Nephron (organoid): ENCODE data around the gene CALCB.
A peak's percentile ranks its signal among the peaks of the same experiment; 100 is the strongest.
"Not testable (repeated sequence)": the region's sequence is repeated elsewhere in the genome, so short reads cannot be mapped to it uniquely, and the experiment has no call there.

Experiments
- H3K27ac Mint-ChIP-seq, 3 experiments: 2 replicates each; pipeline ENCODE4 v1.8.0; 2020; ENCODE audit warnings: mixed read lengths in 3 of 3, mild to moderate bottlenecking in 2 of 3, moderate library complexity in 1 of 3
- H3K27me3 Mint-ChIP-seq: 2 replicates; pipeline ENCODE4 v1.8.0; 2021; ENCODE audit warnings: low read depth, mild to moderate bottlenecking, moderate library complexity, mixed read lengths
- H3K36me3 Mint-ChIP-seq: 2 replicates; pipeline ENCODE4 v1.8.0; 2020; ENCODE audit warnings: low read depth, mixed read lengths
- H3K4me1 Mint-ChIP-seq: 2 replicates; pipeline ENCODE4 v1.8.0; 2020; ENCODE audit warnings: mixed read lengths
- H3K4me3 Mint-ChIP-seq, 3 experiments: 2 replicates each; pipeline ENCODE4 v1.8.0; 2020; ENCODE audit warnings: mild to moderate bottlenecking in 3 of 3, mixed read lengths in 3 of 3, moderate library complexity in 2 of 3
- H3K9me3 Mint-ChIP-seq: 2 replicates; pipeline ENCODE4 v1.8.0; 2020; ENCODE audit warnings: mixed read lengths
- CTCF ChIP-seq, 3 experiments: fragments of 200-600 bp; sonication (generic); IDR thresholded peaks; one replicate each; pipeline ENCODE4 v1.5.0; 2021; ENCODE audit warnings: antibody characterized with exemption in 3 of 3; ENCODE audit not compliant: unreplicated experiment in 3 of 3

Gene CALCB

DNA sequence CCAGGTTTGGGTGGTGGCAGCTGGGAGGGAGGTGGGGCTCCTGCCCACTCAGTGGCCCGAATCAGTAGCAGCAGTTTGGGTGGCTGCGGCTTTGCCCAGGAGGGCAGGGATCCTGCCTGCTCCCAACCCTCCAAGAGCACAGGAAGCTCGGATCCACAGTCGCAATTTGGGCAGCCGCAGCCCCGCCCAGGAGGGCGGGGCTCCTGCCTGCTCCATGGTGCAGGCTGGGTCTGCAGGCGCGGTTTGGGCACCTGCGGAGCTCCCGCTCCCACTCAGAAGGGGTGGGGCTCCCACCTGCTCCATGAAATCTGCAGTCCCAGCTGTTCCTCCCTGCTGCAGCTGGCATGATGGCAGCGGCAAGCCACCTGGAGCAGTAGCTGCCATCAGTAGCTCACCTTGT lies 38.1 kb upstream of the CALCB start:
- no peak overlapping the region for H3K27ac Mint-ChIP-seq
- no peaks in the 10 kb centered on the region for H3K27me3 Mint-ChIP-seq
- H3K36me3 Mint-ChIP-seq = no peaks in the 10 kb centered on the region
- no peak for TF ChIP-seq CTCF (IDR thresholded peaks at IDR 0.05; ENCODE audit: unreplicated experiment in 3 of 3)
- H3K9me3 Mint-ChIP-seq = no peaks in the 10 kb centered on the region
- no peak overlapping the region for H3K4me3 Mint-ChIP-seq
- H3K4me1 Mint-ChIP-seq = no peaks in the 10 kb centered on the region

GRCh38 chr11:15038963-15039362 lies 34.4 kb upstream of the CALCB start:
- H3K9me3 Mint-ChIP-seq = no peaks in the 10 kb centered on the region
- no peaks in the 10 kb centered on the region for H3K36me3 Mint-ChIP-seq
- H3K27ac Mint-ChIP-seq = no peak overlapping the region
- no peaks in the 10 kb centered on the region for H3K4me1 Mint-ChIP-seq
- no peaks in the 10 kb centered on the region for H3K27me3 Mint-ChIP-seq
- TF ChIP-seq CTCF (IDR thresholded peaks at IDR 0.05; ENCODE audit: unreplicated experiment in 3 of 3) = no peak
- H3K4me3 Mint-ChIP-seq = no peak overlapping the region

DNA sequence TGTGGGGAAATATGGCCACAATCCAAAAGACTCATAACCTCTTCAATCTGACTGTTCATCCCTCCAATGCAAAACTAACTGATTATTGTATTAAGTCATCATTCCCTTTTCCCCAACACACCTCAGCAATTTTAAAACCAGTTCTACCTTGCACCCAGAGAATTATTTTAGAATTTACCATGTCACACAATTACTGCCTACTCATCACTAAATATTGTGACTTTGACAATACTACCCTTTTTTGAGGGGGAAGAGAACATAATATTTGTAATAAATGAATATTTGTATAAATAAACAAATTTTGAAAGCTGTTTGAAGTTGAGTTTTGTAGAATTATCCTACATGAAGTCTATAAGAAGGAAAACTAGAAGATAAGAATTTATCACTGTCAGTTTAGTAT lies 28.2 kb upstream of the CALCB start:
- H3K36me3 Mint-ChIP-seq = no peaks in the 10 kb centered on the region
- no peak for TF ChIP-seq CTCF (IDR thresholded peaks at IDR 0.05; ENCODE audit: unreplicated experiment in 3 of 3)
- no peak overlapping the region for H3K27ac Mint-ChIP-seq
- H3K4me1 Mint-ChIP-seq = no peaks in the 10 kb centered on the region
- H3K27me3 Mint-ChIP-seq = no peaks in the 10 kb centered on the region
- H3K9me3 Mint-ChIP-seq = no peaks in the 10 kb centered on the region
- H3K4me3 Mint-ChIP-seq = no peak overlapping the region

GRCh38 chr11:15045891-15046290 lies 27.5 kb upstream of the CALCB start:
- no peak overlapping the region for H3K4me3 Mint-ChIP-seq
- H3K27ac Mint-ChIP-seq = no peak overlapping the region
- H3K27me3 Mint-ChIP-seq = no peaks in the 10 kb centered on the region
- H3K9me3 Mint-ChIP-seq = no peaks in the 10 kb centered on the region
- H3K4me1 Mint-ChIP-seq = no peaks in the 10 kb centered on the region
- H3K36me3 Mint-ChIP-seq = no peaks in the 10 kb centered on the region
- TF ChIP-seq CTCF (IDR thresholded peaks at IDR 0.05; ENCODE audit: unreplicated experiment in 3 of 3) = no peak

DNA sequence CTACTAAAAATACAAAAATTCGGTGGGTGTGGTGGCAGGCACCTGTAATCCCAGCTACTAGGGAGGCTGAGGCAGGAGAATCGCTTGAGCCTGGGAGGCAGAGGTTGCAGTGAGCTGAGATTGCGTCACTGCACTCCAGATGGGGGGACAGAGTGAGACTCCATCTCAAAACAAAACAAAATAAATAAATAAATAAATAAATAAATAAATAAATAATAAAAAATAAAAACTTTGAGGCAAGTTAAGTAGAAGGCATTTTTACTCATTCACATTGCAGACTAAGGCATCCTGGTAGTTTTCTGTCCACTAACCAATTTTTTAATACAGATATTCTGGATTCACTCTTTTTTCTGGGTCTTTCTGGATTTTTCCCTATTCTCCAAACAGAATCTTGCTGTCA lies 26.7 kb upstream of the CALCB start:
- not testable (repeated sequence) for H3K36me3 Mint-ChIP-seq, H3K27me3 Mint-ChIP-seq, H3K4me3 Mint-ChIP-seq, H3K4me1 Mint-ChIP-seq, H3K9me3 Mint-ChIP-seq
- H3K27ac Mint-ChIP-seq = peak overlapping the region in 1 of 3 experiments; percentile 59

- Mint-ChIP-seq H3K27me3 (no peaks in the 10 kb centered on the region), H3K4me3 (no peak overlapping the region), H3K9me3 (no peaks in the 10 kb centered on the region), H3K36me3 (no peaks in the 10 kb centered on the region), H3K27ac (no peak overlapping the region), H3K4me1 (no peaks in the 10 kb centered on the region)
- TF ChIP-seq CTCF (IDR thresholded peaks at IDR 0.05; ENCODE audit: unreplicated experiment in 3 of 3) = no peak
Measured at GRCh38 chr11:15048616-15049015, 24.8 kb upstream of the CALCB start.
